ENCODE measurements around the gene FAR1. TPM values are rescaled to one million over a fixed set of nuclear protein-coding genes. Genes with fewer than 3 reads are reported as not detected.
"Not testable (repeated sequence)": the region's sequence is repeated elsewhere in the genome, so short reads cannot be mapped to it uniquely, and the experiment has no call there.

Gene FAR1
- total RNA-seq, 1 experiment from 2014 or later = 88.5 TPM

DNA sequence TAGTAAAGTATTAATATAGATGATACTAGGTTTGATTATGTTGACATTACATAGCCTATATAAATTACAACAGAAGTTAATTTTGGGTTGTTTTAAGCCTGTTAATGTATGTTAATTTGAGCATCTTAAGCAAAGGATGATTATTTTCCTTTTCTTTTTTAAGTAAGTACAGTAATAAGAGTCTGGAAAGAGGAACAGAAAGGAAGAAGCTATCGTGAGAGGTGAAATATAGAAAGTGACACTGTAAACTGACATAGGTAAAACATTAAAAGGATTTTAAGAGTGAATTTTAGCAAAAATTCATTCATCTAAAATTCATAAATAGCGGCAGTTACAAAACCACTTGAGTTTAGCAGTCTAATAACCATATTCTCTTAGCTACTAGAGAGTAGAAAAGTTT, 45.5 kb downstream of the FAR1 start:
- no peak for DNase-seq
- no peaks in the 10 kb centered on the region for H3K9me3 ChIP-seq (replicated peaks)
- no peak overlapping the region for H3K27ac ChIP-seq
- no peaks in the 10 kb centered on the region for H3K4me1 ChIP-seq
- peaks cover 66% of the 10 kb centered on the region for H3K36me3 ChIP-seq
- no peak overlapping the region for H3K4me3 ChIP-seq
- no peaks in the 10 kb centered on the region for H3K27me3 ChIP-seq

DNA sequence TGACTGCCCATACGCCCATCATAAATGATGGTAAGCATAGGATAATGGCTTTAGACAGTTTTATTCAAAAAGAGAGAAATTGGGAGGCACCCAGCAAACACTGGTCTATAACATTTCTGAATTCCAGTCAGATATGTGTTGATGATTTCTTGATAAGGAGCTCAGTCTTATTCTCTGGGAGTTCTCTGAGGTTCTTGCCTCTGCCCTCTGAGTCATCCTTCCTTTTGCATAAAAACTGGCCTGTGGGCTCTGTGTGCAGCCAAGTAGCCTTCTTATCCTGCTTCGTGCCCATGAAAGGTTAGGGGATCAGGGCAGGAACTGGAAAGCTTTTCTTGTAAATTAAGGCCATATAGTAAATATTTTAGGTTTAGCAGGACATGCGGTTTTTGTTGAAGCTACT, 48.9 kb downstream of the FAR1 start:
- DNase-seq = no peak
- no peaks in the 10 kb centered on the region for H3K9me3 ChIP-seq (replicated peaks)
- H3K36me3 ChIP-seq = peaks cover 63% of the 10 kb centered on the region
- no peaks in the 10 kb centered on the region for H3K27me3 ChIP-seq
- H3K4me1 ChIP-seq = no peaks in the 10 kb centered on the region
- H3K27ac ChIP-seq = no peak overlapping the region
- no peak overlapping the region for H3K4me3 ChIP-seq

DNA sequence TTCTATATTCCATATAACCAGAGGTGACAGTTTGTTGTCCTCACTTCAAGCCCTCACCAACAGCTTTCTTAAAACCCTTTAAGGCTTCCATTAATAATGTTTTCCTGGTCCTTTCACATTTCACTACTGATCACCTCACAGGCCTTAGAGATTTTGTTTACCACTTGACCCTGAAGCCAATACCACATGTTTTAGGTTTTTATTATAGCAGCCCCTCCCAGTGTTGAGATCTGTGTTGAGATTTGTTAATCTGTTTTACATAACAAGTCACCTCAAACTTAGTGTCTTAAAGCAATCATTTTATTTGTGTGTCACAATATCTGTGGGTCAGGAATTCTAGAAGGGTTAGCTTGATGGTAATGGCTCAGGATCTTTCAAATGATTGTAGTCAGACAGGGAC, 49.9 kb downstream of the FAR1 start:
- peaks cover 58% of the 10 kb centered on the region for H3K36me3 ChIP-seq
- H3K4me3 ChIP-seq = no peak overlapping the region
- no peak for DNase-seq
- H3K9me3 ChIP-seq (replicated peaks) = no peaks in the 10 kb centered on the region
- no peak overlapping the region for H3K27ac ChIP-seq
- H3K27me3 ChIP-seq = no peaks in the 10 kb centered on the region
- H3K4me1 ChIP-seq = no peaks in the 10 kb centered on the region

DNA sequence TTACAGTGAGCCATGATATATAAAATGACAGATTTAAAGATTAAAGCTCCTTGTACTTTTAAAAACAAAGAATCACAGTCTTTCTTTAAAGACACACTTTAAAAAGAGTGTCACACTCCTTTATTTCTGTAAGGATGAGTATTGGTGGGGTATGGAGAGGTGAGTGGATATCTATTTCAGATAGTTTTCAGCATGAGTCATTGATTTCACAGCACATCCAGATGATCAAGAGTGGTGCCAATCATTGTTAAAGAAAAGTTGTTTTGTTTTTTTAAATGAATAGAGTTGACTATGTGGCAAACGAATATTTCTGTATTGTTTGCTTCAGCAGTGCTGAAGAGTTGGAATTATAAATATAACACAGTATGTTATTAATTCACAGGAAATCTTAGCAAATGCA, 52.5 kb downstream of the FAR1 start:
- H3K27me3 ChIP-seq = no peaks in the 10 kb centered on the region
- H3K36me3 ChIP-seq = peaks cover 52% of the 10 kb centered on the region
- DNase-seq = no peak
- no peaks in the 10 kb centered on the region for H3K9me3 ChIP-seq (replicated peaks)
- H3K4me3 ChIP-seq = no peak overlapping the region
- H3K4me1 ChIP-seq = no peaks in the 10 kb centered on the region
- H3K27ac ChIP-seq = no peak overlapping the region

DNA sequence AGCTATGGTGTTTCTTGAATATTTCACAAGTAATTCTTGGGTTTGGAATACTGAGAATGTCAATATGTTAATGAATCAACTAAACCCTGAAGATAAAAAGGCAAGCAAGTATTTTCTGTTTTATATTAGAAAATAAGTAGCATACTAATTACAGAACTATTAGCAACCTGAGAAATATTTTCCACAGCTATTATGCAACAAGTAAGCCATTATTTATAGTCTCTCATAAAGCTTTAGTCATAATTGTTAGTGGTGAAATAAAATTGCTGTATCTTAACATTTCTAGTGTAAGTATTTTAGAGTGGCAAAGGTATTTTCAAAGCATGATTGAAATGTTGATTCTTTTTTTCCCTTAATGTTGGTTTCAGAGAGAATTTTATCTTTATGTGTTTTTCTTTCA, 53.3 kb downstream of the FAR1 start:
- H3K4me3 ChIP-seq = no peak overlapping the region
- DNase-seq = no peak
- H3K4me1 ChIP-seq = no peaks in the 10 kb centered on the region
- H3K27me3 ChIP-seq = no peaks in the 10 kb centered on the region
- no peak overlapping the region for H3K27ac ChIP-seq
- peaks cover 48% of the 10 kb centered on the region for H3K36me3 ChIP-seq
- H3K9me3 ChIP-seq (replicated peaks) = no peaks in the 10 kb centered on the region

DNA sequence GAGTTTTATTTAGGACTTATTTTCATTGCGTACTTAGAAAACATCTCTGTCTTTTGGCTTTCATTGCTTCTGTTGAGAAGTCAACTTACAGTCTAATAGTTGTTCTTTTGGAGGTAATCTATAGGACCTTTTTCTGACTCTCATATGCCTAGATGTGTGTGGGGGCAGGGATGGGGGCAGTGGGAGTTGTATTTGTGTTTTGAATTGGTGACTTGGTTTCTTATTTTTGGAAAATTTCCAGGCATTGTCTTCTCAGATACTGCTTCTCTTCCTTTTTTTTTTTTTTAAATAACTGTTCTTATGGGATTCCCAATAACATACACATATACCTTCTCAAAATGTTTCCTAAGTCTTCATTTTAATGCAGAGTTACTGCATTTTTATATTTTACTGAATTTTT, 58.0 kb downstream of the FAR1 start:
- Histone ChIP-seq H3K27me3 (no peaks in the 10 kb centered on the region), H3K9me3 (replicated peaks) (no peaks in the 10 kb centered on the region), H3K36me3 (peaks cover 57% of the 10 kb centered on the region), H3K4me1 (no peaks in the 10 kb centered on the region), H3K4me3 (no peak overlapping the region), H3K27ac (no peak overlapping the region)
- DNase-seq = no peak

DNA sequence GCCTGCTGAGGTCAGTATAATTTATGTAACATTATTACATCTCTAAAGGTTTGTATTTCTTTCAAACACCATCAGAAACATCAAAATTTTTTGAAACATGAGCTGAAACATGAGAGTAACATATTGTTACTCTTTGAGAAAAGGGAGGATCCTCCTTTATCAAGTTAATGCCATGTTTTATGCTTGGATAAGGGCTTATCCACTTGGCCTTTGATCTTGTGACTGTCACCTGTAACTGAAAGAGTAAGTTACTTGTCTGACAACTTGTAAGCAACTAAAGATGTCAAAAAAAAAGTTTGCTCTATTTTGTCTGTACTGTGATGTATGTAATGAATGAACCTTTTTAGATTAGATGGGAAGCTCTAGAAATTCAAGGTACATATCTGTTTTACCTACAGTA, 59.6 kb downstream of the FAR1 start:
- no peaks in the 10 kb centered on the region for H3K9me3 ChIP-seq (replicated peaks)
- DNase-seq = no peak
- no peak overlapping the region for H3K27ac ChIP-seq
- no peak overlapping the region for H3K4me3 ChIP-seq
- H3K27me3 ChIP-seq = no peaks in the 10 kb centered on the region
- H3K4me1 ChIP-seq = no peaks in the 10 kb centered on the region
- peaks cover 49% of the 10 kb centered on the region for H3K36me3 ChIP-seq

DNA sequence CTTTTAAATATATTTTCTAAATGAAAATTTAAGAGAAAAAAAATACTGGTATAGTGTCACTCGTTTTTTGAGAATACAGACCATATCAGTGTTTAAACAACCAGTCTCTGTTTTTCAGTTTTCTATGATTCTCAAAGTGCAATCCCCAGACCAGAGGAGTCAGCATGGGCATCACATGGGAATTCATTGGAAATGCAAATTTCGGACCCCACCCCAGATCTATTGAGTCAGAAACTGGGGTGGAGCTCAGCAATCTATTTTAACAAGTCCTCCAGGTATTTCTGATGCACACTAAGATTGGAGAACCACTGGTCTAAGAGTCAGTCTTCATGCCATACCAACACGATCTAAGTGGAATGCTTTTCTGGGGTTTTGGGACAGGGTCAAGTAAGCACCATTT, 66.1 kb downstream of the FAR1 start:
- Histone ChIP-seq H3K27ac (no peak overlapping the region), H3K27me3 (no peaks in the 10 kb centered on the region), H3K9me3 (replicated peaks) (no peaks in the 10 kb centered on the region), H3K4me1 (no peaks in the 10 kb centered on the region), H3K4me3 (no peak overlapping the region), H3K36me3 (peaks cover 10% of the 10 kb centered on the region; the same call in 1 of the 2 replicates)
- DNase-seq = no peak

DNA sequence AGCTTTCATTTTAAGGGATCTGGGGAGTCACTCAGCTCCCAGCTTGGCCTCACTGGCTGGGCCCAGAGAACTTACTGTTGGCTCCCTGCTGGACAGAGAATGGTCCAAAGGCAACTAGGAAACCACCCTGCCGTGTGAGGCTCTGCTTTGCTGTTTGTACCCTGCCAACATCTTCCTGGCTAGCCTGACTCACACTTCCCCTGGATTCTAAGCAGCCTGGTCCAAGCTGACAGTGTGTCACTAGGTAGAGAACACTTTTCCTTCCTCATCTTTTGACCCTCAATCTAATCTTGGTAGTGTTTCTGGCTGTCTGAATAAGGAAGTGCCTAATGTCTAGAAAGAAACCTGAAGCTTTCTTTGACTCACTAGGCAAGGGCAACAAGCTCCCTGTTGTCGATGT, 76.7 kb downstream of the FAR1 start:
- no peak overlapping the region for H3K4me3 ChIP-seq
- H3K4me1 ChIP-seq = no peaks in the 10 kb centered on the region
- no peak overlapping the region for H3K27ac ChIP-seq
- 0 out of 2 replicates have a peak, but pooled peaks cover 3% of the 10 kb centered on the region for H3K27me3 ChIP-seq
- H3K36me3 ChIP-seq = no peaks in the 10 kb centered on the region
- DNase-seq = no peak
- H3K9me3 ChIP-seq (replicated peaks) = no peaks in the 10 kb centered on the region

DNA sequence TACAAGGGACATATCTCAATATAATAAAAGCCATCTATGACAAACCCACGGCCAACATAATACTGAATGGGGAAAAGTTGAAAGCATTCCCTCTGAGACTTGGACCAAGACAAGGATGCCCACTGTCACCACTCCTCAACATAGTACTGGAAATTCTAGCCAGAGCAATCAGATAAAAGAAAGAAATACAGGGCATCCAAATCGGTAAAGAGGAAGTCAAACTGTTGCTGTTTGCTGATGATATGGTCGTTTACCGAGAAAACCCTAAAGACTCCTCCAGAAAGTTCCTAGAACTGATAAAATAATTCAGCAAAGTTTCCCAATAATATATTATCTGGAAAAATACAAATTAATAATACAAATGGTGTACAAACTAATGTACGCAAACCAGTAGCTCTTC, 84.8 kb downstream of the FAR1 start:
- DNase-seq = not testable (repeated sequence)

DNA sequence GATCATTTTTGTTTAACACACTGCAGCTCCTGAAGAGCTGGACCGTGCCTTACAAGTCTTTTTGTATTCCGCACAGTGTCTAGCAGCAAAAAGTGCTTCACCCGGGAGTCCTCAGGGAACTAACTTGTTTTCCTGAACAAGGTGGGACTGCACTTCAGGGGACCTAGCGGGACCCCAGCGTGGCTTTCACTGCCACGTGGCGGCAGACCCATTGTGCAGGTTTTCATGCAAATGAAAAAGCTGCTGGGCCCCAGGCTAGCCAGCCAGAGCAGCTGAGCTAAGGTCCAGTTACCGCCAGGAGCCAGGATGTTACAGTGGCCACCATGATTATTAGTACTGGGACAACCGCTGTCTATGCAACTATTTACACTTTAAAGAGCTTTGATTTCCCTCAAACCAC, 90.6 kb downstream of the FAR1 start:
- H3K27ac ChIP-seq = no peak overlapping the region
- no peak for DNase-seq
- H3K4me1 ChIP-seq = 0 out of 2 replicates have a peak, but pooled peaks cover 8% of the 10 kb centered on the region
- no peaks in the 10 kb centered on the region for H3K9me3 ChIP-seq (replicated peaks)
- no peaks in the 10 kb centered on the region for H3K36me3 ChIP-seq
- H3K4me3 ChIP-seq = no peak overlapping the region
- no peaks in the 10 kb centered on the region for H3K27me3 ChIP-seq

More for the DNA sequence above, 84.8 kb downstream of the FAR1 start:
- not testable (repeated sequence) for H3K4me3 ChIP-seq; H3K4me1 ChIP-seq; H3K9me3 ChIP-seq (replicated peaks); H3K27me3 ChIP-seq; H3K27ac ChIP-seq; H3K36me3 ChIP-seq

DNA sequence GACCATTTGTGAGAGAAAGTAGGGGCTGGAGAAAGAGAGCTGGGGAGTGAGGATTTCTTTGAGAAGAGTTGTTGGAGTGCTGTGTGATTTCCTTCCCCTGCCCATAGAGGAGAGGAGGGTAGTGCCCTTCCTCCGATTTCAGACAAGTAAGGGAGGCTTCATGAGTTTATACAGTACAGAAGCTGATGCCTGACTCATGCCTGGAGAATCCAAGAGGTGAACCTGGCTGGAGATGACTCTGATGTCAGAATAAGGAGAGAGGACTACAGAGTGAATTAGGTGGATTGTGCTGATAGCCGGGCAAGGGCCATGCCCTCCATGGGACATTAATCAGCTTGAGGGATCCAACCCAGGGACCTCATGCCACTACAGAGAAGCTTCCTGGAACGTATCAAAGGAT, 91.6 kb downstream of the FAR1 start:
- Histone ChIP-seq H3K27ac (no peak overlapping the region), H3K4me3 (no peak overlapping the region), H3K9me3 (replicated peaks) (no peaks in the 10 kb centered on the region), H3K4me1 (0 out of 2 replicates have a peak, but pooled peaks cover 8% of the 10 kb centered on the region), H3K36me3 (no peaks in the 10 kb centered on the region), H3K27me3 (no peaks in the 10 kb centered on the region)
- DNase-seq = no peak

DNA sequence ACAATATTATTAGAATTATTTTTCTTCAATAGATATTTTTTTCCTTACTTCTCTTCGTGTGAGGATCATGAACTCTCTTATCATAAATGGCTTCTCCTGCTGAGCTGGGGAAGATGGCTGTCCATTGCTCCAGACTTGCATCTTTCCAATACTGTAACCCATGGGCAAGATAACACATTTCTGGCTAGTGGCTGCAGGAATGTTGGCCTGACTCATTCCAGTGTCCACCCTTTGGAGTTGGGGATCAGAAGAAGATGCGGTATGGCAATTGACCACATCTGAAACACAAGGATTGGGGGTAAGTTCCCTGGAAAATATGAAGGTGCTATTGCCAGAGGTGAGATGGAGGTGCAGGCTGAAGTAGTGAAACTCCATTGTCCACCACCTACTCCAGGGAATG, 92.8 kb downstream of the FAR1 start:
- H3K36me3 ChIP-seq = no peaks in the 10 kb centered on the region
- no peaks in the 10 kb centered on the region for H3K27me3 ChIP-seq
- H3K27ac ChIP-seq = no peak overlapping the region
- no peak for DNase-seq
- H3K4me3 ChIP-seq = no peak overlapping the region
- H3K4me1 ChIP-seq = 0 out of 2 replicates have a peak, but pooled peaks cover 8% of the 10 kb centered on the region
- no peaks in the 10 kb centered on the region for H3K9me3 ChIP-seq (replicated peaks)

DNA sequence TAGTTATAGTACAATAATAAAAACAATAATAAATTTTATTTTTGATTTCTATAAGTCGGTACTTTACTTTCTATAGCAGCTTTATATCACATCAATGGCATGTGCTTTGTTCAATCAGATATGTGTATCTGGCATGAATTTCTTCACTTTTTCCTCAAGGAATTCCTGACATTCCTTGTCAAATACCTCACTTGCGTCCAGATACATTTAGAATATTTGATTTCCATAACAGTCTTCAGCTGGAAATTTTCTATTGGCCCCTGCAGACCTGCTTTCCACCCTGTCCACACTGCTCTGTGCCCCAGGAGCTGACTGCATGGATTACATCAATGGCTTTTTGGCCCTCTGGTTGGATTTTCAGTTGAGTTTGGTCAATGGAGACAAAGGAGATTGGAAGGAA, 93.2 kb downstream of the FAR1 start:
- Histone ChIP-seq H3K4me3 (no peak overlapping the region), H3K9me3 (replicated peaks) (no peaks in the 10 kb centered on the region)

DNA sequence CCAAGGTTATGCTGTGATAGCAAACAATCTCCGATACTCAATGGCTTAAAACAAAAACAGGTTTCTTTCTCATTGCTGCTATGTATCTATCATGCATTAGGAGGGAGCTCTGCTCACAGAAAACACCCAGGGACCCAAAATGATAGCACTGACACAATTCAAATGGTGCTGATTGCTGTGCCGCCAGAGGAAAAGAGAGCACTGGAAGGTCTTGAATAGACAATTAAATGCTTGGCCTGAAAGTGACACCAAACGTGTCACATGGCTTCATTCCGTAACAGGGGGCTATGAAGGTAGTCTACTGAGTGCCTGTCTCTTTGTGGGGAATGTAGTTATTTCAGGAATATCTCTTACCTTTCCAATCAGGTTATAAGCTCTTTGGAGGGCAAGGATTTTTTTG, 94.2 kb downstream of the FAR1 start:
- Histone ChIP-seq H3K36me3 (no peaks in the 10 kb centered on the region), H3K27ac (no peak overlapping the region), H3K4me3 (no peak overlapping the region), H3K9me3 (replicated peaks) (no peaks in the 10 kb centered on the region), H3K27me3 (no peaks in the 10 kb centered on the region), H3K4me1 (0 out of 2 replicates have a peak, but pooled peaks cover 8% of the 10 kb centered on the region)
- DNase-seq = no peak

More for the DNA sequence above, 93.2 kb downstream of the FAR1 start:
- Histone ChIP-seq H3K36me3 (no peaks in the 10 kb centered on the region), H3K27ac (no peak overlapping the region), H3K4me1 (0 out of 2 replicates have a peak, but pooled peaks cover 8% of the 10 kb centered on the region), H3K27me3 (no peaks in the 10 kb centered on the region)
- DNase-seq = no peak

DNA sequence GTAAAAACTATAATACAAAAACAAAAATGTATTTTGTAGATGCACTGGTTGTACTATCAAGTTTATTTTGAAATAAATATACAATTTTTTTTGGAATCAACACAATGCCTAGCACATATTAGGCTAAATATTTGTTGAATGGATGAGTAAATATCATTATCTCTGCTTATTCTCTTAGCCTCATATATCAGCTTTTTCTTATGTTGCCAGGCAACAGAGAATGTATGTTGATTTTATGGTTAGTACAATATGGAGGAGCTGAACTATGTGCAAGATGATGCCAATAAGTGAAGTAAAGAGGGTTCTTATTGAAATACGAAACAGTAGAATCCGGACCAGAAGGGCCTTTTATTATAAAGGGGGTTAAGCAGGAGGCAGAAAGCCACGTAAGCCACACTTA, 94.9 kb downstream of the FAR1 start:
- Histone ChIP-seq H3K9me3 (replicated peaks) (no peaks in the 10 kb centered on the region), H3K36me3 (no peaks in the 10 kb centered on the region), H3K4me1 (0 out of 2 replicates have a peak, but pooled peaks cover 8% of the 10 kb centered on the region), H3K27me3 (no peaks in the 10 kb centered on the region), H3K4me3 (no peak overlapping the region), H3K27ac (no peak overlapping the region)
- DNase-seq = no peak
